ENCODE data around the gene SP1.
"Not testable (repeated sequence)": the region's sequence is repeated elsewhere in the genome, so short reads cannot be mapped to it uniquely, and the experiment has no call there.

Gene SP1

DNA sequence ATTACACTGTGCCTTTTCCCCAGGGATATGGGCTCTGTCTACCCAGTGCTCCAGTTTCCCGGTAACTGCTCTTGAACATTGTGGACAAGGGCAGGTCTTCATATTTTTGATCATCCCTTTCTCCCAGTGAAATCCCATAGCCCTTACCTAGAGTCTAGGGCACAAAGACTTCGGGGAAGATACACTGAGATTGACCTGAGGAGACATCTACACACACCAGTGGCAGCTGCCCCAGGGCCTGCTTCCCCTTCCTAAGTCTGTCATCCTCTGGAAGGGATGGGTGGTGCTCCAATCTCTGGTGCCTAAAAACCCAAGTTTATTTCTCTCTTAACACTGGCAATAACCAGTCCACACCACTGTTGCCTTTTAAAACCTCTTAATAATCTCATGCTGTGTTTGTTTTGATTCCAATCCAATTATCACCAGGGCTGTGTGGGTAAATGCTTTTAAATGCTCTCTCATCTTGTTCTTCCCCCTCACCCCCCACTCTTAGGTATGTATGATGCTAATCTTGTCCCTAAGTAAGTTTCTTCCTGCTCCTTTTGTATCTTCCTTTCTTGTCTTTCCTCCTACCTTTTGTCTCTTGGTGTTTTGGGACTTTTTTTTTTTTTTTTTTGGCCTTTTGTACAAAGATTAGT is 35.9 kb downstream of the SP1 start:
- DNase-seq, result not testable (repeated sequence)

DNA sequence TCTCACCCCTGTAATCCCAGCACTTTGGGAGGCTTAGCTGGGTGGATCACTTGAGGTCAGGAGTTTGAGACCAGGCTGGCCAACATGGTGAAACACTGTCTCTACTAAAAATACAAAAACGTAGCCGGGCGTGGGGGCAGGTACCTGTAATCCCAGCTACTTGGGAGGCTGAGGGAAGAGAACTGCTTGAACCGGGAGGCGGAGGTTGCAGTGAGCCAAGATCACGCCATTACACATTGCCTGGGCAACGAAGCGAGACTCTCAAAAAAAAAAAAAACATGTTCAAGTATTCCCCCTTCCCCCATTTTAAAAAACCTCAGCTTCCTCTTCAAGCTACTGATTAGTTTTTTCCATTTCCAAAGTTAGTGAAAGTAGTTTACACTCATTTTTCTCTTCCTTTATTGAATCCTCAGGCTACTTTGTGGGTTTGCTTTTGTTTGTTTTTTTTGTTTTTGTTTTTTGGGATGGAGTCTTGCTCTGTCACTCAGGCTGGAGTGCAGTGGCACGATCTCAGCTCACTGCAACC is 37.4 kb downstream of the SP1 start:
- not testable (repeated sequence) for DNase-seq

DNA sequence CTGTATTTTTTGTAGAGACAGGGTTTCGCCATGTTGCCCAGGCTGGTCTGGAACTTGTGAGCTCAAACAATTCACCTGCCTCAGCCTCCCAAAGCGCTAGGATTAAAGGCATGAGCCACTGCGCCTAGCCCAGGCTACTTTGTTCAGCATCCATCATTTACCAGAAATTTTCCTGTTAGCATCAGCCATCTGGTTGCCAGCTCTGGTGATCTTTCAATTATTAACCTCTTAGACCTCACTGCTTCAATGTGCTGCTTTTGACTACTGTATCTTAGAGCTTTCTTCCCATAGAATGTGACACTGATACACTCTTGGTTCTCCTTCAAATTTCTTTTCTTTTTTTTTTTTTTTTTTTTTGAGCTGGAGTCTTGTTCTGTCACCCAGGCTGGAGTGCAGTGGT is 38.2 kb downstream of the SP1 start:
- DNase-seq, result no peak

GRCh38 chr12:53419756-53420155 is 39.8 kb downstream of the SP1 start:
- DNase-seq, result no peak

DNA sequence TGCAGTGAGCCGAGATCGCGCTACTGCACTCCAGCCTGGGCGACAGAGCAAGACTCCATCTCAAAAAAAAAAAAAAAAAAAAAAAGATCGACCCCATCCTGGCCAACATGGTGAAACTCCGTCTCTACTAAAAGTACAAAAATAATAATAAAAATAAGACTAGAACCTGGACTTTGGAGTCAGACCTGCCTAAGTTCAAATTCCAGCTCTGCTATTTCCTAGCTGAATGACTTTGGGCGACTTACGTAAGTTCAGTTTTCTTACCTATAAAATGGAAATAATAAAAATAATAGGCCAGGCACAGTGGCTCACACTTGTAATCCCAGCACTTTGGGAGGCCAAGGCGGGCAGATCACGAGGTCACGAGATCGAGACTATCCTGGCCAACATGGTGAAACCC is 42.3 kb downstream of the SP1 start:
- DNase-seq, result not testable (repeated sequence)

- no peak for DNase-seq
Observed at GRCh38 chr12:53423597-53423996, 43.6 kb downstream of the SP1 start, which contains the start of gene AMHR2. Gene AMHR2, plus strand, starts transcription at chr12:53423855. Its CDS starts 80 bp downstream, at chr12:53423935.

DNA sequence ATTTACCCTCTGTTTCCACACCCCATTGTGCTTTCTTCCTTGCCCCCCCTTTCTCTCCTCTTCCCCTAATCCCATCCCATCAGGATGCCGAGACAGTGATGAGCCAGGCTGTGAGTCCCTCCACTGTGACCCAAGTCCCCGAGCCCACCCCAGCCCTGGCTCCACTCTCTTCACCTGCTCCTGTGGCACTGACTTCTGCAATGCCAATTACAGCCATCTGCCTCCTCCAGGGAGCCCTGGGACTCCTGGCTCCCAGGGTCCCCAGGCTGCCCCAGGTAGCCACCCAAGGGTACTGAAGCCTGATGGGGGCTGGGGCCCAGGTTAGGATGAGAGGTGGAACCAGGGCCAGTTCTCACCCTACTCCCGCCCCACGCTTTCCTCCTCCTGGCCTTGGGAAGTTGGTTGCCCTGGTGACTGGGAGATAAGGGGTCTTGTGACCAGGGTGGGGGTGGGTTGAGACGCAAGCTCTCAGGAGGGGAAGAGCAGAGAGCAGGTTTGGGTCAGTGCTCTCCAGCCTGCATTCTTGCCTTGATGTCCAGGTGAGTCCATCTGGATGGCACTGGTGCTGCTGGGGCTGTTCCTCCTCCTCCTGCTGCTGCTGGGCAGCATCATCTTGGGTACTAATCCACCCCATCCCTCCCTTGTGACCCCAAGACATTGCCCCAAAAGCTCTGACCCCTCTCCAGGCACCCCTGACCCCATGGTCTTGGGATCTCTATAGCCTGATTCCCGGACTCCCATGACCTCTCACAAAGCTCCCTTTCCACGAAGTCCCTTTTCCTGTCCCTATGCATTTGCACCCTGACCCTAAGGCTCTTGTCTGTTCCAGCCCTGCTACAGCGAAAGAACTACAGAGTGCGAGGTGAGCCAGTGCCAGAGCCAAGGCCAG is 44.9 kb downstream of the SP1 start:
- no peak for DNase-seq

- DNase-seq, result no peak
Observed at GRCh38 chr12:53425515-53426150, 45.7 kb downstream of the SP1 start.

DNA sequence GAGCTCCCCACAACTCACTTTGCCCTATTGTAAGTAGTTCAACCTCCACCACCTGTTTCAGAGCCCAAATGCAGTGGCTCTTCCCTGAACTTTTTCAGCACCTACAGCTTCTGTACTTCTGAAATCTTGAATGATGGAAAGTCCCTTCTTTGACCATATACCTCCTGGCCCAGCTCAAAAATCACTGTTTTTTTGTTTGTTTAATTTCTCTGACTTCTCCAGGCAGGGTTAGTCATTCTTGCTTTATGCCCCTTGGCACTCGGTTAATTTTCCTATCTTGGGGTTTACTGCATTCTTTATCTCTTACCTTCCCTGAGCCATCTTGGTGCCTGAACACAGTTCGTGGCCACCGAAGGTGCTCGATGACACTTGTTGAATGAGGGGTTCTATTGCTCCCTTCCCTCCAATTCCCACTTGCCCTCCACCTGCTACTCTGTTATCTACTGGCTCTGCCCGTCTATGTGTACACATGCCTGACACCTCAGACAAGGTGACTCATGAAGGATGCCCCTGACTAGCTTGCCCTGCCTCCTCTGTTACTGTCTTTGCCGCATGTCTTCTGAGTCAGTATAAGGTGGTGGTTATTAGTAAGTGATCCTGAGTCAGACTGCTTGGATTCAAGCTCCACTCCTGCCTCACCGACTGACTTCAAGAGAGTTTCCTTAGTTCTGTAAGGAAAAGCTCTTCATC is 48.1 kb downstream of the SP1 start:
- no peak for DNase-seq

DNA sequence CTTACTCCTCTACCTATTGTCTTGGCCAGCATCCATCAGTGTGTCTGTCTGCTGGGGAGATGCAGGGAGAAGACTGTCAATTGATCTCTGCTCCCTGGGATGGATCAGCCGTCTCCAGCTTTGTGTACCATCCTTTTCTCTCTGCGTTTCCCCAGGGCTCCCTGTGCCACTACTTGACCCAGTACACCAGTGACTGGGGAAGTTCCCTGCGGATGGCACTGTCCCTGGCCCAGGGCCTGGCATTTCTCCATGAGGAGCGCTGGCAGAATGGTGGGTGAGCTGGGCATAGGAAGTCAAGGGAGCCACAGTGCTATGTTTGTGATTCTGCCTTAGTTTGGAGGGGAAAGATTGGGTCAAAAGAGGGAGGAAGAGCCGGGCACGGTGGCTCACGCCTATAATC is 48.8 kb downstream of the SP1 start:
- no peak for DNase-seq

DNA sequence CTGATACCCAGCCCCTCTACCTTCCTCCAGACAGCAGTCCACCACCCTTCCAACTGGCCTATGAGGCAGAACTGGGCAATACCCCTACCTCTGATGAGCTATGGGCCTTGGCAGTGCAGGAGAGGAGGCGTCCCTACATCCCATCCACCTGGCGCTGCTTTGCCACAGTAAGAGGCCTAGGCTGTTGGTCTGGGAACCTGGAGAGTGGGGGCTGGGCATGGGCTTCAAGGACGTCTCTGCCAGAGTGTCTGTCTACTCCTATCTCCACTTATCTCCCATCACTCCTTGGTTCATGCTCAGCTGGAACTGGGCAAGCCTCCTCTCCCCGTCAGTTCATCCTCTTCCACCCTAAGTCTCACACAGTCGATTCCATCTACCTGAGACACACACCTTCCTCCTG is 50.1 kb downstream of the SP1 start:
- no peak for DNase-seq

DNA sequence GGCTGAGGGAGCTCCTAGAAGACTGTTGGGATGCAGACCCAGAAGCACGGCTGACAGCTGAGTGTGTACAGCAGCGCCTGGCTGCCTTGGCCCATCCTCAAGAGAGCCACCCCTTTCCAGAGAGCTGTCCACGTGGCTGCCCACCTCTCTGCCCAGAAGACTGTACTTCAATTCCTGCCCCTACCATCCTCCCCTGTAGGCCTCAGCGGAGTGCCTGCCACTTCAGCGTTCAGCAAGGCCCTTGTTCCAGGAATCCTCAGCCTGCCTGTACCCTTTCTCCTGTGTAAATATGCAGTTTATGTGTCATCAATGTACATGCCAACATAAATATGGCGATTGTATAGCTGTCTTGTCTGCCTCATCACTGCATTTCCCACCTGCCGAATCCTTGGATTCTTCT is 51.2 kb downstream of the SP1 start:
- no peak for DNase-seq

GRCh38 chr12:53435326-53435725 is 55.4 kb downstream of the SP1 start:
- not testable (repeated sequence) for DNase-seq

DNA sequence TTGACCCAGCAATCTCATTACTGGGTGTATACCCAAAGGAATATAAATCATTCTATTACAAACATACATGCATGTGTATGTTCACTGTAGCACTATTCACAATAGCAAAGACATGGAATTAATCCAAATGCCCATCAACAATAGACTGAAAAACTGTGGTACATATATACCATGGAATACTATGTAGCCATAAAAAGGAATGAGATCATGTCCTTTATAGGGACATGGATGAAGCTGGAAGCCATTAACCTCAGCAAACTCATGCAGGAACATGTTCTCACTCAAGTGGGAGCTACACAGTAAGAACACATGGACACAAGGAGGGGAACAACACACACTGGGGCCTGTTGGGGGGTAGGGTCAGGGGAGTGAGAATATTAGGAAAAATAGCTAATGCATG is 59.6 kb downstream of the SP1 start:
- not testable (repeated sequence) for DNase-seq

DNA sequence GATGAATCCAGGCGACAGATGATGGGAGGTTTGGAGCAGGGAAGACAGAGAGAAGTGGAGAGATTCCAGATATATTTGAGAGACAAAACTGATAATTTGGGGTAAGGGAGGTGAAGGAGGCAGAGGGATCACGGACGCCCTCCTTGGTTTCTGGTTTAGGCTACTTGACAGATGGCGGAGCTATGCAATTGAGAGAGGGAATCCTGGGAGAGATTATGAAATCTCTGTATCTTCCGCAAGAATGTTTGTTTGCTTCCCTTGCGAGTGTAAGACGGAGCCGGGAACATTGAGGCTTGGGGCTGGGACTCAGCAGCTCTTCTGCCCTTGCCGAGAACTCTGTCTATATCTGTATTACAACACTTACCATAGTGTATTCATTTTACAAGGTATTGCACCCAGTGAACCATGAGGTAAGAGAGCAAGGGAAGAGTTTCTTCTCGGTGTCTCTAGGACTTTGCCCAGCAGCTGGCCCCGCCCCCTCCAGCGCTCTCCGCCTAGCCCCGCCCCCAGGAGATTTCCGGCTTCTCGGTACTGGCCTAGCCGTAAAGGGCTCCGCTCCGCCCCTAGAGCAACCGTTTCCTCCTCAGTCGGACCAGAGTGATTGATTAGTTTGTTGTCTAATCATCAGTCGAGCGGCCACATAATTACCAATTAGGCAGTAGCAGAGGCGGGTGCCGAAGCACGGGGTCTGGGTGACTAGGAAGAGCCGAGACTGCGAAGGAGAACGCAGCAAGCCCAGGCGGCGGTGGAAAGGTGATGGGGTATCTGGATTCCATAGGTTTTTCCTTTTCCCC is 61.3 kb downstream of the SP1 start, which contains the start of gene PRR13:
TSS of gene PRR13 (plus strand) at position 695 of the 794 bp plus-strand sequence. CDS start 981 bp downstream, outside the sequence.
- DNase-seq, result peak; percentile 98

DNA sequence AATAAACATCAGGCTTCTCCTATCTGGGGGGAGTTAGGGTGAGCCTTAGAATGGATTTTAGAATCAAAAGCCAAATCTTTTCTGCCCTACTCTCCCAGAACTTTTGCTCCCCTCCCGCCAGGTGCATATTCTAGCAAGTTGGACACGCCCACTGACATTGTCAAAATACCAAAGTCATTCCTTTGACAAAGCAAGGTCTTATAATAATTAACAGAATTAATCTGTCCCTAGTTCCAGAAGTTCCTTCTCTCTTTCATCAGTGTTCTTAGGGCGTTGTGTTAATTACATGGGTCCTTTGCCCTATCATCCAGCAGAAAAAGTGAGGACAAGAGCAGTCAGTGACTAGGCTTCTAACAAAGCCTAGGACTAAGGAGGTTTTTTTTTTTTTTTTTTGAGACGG is 64.0 kb downstream of the SP1 start:
- DNase-seq, result no peak

DNA sequence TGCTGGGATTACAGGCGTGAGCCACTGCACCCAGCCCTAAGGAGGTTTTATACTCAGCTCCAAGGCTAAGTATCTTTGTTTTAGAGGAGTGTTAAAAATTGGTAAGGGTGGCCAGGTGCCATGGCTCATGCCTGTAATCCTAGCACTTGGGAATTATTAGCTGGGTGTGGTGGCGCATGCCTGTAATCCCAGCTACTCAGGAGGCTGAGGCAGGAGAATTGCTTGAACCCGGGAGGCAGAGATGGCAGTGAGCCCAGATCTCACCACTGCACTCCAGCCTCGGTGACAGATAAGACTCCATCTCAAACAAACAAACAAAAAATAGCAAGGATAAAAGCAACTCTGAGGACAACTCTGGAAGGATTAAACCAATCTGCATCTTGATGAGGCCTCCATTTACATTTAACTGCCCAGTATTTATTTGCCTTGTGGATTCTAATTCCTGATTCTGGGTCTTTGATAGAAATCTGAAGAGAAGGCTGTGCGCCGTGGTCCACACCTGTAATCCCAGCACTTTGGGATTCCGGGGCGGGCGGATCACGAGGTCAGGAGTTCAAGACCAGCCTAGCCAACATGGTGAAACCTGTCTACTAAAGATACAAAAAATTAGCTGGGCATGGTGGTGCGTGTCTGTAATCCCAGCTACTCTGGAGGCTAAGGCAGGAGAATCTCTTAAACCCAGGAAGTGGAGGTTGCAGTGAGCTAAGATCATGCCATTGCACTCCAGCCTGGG is 64.8 kb downstream of the SP1 start:
- not testable (repeated sequence) for DNase-seq

GRCh38 chr12:53450936-53451335 is 71.0 kb downstream of the SP1 start:
- DNase-seq, result no peak

DNA sequence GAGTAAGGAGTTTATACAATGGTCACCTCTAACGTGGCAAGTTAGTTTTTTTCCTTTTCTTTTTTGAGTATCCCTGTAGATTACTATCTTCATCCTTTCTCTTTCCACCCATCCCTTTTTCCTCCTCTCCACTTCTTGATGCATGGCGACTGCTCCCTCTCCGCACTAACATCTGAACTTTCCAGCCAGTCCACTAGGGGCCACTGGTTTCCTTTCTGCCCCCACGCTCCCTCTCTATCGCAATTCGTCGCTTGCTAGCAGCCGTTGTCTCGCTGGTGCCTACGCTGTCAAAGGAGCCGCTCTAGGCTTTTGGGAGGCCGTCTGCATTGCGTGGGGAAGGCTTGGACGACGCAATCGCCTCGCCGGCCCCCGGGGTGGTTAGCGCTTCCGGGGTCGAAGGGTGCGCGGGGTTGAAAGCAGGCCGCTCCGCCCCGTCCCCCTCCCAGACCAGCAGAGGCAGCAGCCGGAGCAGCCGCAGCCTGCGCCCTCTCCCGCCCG is 71.7 kb downstream of the SP1 start, which contains the start of gene PCBP2:
TSS of gene PCBP2 (plus strand) at position 442 of the 498 bp plus-strand sequence. CDS start 2,699 bp downstream, outside the sequence.
- DNase-seq, result peak; percentile 96

GRCh38 chr12:53452159-53453077 is 72.4 kb downstream of the SP1 start:
- peak; percentile 79 for DNase-seq
